Endometrium (tissue), 2 donors: ENCODE measurements around the gene TOP2B.
A peak's percentile ranks its signal among the peaks of the same experiment; 100 is the strongest.

Source experiments
- FAIRE-seq: peaks from 2 replicates; lab custom pipeline; 2012; peaks lifted over from hg19 to GRCh38; lab: Jason Lieb, UNC
- donor health status: control.
- donor health status: control.

Gene TOP2B, protein sequence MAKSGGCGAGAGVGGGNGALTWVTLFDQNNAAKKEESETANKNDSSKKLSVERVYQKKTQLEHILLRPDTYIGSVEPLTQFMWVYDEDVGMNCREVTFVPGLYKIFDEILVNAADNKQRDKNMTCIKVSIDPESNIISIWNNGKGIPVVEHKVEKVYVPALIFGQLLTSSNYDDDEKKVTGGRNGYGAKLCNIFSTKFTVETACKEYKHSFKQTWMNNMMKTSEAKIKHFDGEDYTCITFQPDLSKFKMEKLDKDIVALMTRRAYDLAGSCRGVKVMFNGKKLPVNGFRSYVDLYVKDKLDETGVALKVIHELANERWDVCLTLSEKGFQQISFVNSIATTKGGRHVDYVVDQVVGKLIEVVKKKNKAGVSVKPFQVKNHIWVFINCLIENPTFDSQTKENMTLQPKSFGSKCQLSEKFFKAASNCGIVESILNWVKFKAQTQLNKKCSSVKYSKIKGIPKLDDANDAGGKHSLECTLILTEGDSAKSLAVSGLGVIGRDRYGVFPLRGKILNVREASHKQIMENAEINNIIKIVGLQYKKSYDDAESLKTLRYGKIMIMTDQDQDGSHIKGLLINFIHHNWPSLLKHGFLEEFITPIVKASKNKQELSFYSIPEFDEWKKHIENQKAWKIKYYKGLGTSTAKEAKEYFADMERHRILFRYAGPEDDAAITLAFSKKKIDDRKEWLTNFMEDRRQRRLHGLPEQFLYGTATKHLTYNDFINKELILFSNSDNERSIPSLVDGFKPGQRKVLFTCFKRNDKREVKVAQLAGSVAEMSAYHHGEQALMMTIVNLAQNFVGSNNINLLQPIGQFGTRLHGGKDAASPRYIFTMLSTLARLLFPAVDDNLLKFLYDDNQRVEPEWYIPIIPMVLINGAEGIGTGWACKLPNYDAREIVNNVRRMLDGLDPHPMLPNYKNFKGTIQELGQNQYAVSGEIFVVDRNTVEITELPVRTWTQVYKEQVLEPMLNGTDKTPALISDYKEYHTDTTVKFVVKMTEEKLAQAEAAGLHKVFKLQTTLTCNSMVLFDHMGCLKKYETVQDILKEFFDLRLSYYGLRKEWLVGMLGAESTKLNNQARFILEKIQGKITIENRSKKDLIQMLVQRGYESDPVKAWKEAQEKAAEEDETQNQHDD (N-terminal part only)

DNA sequence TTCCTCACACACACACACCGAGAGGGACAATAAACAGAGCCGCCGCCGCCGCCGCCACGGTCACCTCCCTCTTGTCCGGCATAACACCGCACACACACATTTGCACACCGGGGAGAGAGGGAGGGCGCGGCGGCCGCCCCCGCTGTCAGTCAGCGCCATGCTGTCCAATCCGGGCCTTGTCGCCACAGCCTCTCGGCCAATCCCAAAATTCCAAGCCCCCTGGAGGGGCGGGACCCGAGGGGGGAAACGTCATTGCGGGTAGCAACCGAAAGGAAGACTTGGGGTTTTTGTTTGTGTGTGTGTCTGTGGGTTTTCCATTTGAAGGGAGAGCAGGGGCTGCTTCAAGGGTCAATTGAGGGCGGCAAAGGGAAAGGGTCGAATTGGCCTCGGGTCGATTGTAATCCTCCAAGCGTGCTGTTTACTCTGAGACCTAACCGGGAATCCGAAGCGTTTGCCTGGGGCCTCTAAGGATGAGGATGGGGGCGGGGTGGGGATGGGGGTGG is at the start of gene TOP2B:
TSS of gene TOP2B (minus strand) at position 96 of the 503 bp plus-strand sequence. CDS start 610 bp downstream, outside the sequence.
- FAIRE-seq: peak; percentile 96

DNA sequence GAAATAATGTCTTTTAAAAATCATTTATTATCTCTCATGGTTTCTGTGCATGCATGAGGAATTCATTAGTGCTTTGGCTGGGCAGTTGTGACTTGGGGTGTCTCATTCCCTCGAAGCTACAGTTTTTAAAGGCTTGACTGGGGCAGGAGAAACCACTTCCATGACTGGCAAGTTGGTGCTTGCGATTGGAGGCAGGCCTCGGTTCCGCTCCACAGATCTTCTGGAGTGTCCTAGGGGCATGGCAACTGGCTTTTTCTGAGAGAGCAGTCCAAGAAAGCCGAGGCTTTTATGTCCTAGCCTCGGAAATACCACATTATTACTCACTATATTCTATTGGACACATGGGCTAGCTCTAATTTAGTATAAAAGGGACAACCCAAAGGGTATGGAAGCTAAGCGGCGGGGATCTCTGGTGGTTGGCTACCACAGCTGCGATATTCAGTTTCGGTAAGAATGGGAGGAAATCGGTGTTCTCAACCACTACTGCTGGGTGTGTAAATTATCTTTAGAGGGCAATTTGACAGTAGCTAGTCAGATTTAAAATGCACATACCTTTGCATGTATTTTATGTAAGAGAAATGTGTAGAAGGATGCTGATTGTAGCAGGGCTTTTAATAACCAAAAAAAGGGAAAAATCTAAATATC is 48.8 kb upstream of the TOP2B start:
- FAIRE-seq: no peak

DNA sequence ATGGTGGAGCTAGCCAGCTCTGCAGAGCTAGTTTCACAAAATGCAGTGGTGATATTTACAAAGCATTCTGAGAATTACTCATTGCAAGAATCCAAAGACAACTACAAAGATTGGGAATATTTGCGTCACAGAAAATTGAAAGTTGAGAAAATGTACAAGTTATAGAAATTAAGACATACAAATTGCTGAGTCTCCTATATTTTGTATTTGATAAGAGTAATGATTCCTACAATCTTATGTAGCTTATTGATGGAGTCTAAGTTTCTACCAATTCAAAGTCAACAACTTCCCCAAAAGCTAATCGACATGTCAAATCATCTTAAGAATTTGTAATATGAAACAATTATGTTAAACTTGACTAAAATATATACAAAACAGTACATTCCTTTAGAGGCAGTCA is 46.4 kb upstream of the TOP2B start:
- FAIRE-seq: no peak

DNA sequence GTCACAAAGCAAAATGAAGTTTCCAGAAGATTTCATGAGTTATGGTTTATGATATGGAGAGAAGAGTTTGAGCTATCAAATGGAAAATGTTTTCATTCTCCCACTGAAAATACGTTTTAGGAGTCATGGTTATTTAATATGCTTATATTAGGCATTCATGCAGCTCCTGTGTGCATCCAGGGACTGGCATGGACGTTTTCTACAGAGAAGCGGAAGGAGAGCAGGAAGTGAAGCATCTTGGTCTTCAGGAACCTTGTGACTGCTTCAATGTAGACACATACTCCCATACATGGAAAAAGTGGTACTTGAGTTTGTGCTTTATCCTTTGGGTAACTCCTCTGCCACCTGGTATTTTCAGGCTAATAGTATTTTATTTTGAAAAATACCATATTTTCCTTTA is 43.3 kb upstream of the TOP2B start:
- FAIRE-seq: no peak

DNA sequence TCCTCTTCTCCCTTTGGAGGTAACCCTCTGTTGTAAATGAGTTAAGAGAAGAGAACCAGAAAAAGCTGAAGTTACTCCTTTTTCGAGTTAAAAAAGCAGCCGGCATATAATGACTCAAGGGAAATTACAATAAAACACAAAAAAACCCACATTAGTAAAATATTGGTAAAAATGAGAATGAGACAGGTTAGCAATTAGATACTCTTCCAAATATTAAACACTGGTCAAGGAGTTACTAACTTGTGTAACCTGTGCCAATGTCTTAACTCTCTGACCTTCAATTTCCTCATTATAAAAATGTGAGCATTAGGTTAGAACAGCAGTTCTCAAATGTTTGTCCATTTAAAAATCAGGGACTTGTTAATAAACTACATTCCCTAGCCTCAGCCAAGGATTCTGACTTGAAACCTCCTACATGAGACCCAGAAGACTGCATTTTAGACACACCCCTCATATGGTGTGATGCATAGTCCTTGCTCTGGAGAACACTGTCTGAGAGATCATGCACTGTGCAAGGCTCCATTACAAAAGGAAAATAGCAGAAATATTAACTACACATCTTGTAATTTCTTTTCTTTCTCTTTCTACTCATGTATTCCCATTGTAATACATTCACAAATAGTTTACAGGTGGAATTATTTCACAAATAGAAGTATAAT is 42.7 kb upstream of the TOP2B start:
- FAIRE-seq: no peak

DNA sequence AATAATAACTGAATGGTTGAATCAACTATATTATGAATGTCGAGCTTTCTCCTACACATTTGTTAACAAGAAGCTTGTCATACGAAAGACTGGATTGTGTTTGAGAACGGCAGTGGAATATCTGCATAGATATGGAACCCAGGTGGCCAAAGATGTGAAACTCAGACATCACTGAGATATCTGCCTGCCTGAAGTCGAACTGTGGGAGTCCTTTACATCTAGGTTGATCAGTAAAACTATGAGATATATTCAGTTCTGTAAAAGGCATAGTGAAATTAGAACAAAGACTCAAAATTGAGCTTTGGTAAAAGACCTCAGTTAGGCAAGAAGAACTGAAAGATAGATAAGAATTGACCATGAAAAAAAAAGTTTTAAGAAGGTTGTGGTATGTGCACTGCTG is 41.5 kb upstream of the TOP2B start:
- FAIRE-seq: no peak

DNA sequence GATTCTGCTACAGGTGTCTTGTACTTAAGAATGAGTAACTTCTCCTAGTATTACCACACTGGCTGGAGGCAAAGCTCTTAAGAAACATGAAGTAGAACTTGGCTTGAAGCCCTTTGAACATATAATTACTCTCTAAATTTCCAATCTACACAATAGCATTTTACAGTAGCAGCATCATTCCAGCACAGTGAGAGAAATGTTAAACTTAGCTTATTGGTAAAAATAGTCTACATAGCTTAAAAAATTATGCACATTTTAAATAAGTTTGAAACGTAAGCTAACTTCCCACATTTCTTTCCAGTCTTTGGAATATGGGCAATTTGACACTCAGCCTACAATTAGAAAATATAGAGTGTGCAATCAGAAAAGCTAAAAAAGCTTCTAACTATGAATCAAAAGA is 32.8 kb upstream of the TOP2B start:
- FAIRE-seq: no peak

DNA sequence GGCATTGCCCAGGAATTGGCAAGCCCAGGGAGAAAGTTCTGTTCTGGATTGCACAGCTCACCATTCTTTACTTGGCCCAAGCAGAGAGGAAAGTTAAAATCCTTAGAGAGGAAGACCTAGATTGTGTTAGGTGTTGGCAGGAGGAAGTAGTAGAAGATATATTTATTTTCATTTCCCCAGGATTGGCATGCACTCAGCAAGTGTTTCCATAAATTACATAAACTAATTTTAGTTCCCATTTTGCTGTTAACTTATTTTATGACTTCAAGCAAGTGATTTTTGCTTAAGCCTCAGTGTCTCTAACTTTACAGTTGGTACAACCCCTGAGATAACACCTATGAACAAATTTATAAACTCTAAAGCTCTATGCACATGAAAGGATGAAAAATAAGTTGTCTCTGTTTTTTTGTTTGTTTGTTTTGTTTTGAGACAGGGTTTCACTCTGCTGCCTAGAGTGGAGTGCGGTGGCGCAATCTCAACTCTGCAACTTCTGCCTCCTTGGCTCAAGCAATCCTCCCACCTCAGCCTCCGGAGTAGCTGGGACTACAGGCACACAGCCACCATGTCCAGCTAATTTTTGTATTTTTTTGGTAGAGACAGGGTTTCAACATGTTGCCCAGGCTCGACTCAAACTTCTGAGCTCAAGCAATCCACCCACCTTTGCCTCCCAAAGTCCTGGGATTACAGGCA is 31.2 kb upstream of the TOP2B start:
- no peak for FAIRE-seq

DNA sequence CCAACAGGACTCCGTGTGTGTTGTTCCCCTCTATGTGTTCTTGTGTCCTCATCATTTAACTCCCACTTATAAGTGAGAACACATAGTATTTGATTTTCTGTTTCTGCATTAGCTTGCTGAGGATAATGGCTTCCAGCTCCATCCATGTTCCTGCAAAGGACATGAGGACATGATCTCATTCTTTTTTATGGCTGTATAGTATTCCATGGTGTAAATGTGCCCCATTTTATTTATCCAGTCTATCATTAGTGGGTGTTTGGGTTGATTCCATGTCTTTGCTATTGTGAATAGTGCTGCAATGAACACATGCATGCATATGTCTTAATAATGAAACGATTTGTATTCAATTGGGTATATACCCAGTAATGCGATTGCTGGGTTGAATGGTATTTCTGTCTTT is 28.5 kb upstream of the TOP2B start:
- no peak for FAIRE-seq

DNA sequence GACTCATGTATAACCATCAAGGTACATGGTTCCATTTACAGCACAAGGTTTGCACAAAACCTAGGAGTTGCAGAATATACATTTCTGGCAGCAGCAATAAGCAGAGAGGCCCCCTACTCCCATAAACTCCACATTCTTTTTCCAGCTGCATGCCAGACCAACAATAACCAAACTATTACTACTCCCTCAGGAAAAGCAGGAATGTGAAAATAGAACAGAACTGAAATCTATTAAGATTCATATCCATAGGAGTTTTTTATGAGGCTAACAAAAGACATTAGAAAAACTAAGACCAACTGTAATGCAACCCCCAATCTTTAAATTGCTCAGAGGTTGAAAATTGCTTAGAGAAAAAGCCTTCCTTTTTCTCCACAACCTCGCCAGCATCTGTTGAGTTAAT is 27.6 kb upstream of the TOP2B start:
- FAIRE-seq: peak; percentile 21

DNA sequence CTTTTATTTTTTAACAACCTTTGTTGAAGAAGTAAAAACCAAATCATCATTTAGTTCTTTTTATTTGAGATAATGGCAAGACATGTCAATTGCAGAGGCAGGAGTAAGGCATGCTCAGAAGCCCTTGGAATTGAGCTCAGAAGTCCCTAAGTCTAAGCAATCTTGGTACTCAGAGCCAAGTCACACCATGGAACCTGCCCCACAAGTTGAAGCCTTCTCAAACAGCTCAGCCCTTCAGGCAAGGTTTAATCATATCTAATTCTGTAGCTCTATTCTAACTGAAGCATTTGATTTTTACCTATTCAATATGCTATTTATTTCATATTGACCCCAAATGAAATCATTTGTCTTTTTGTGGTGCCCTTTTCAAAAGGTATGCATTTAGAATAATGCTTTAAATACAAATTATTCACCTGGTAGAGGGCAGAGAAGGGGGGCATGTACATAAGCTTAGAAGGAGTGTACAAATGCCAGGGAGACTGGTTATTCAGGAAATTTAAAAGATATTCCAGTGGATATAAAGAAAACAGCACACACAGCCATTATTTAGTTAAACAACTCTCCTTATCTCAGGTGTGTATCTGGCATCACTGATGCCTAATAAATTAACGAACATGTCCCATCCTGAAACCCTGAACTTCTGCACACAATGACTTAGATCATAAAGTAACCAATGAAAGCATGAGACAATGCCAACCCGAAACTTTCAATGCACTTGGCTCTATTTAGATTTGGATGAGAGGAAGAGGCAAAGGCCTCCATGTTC is 26.2 kb upstream of the TOP2B start:
- FAIRE-seq: no peak

DNA sequence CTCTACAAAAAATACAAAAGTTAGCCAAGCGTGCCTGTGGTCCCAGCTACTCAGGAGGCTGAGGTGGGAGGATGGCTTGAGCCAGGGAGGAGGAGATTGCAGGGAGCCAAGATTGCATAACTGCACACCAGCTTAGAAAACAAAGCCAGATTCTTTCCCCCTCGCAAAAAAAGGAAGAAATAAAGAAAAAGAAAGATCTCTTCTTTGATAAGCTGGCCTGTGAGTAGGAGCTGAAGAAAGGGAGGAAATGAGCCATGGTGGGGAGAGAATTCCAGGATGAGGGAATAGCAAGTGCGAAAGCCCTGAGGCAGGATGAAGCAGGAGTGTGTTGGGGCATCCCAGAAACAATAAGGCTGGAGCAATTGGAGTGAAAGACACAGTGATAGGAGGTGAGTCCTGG is 24.5 kb upstream of the TOP2B start:
- FAIRE-seq: no peak

DNA sequence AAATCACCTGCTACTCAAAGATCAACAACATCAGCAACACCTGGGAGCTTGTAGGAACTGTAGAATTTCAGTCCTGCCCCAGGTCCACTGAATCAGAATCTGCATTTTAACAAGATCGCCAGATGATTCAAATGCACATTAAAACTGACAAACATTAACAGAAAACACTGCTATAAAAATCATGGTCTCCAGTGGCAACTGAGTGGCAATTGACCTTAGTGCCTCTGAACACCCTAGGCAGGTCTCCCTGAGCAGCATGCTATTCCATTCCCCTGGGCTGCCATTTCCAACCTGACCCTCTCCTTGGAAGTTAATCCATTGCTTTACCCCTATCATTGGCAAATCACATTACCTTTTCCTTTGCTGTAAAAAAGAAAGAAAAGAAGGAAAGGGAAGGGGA is 23.0 kb upstream of the TOP2B start:
- FAIRE-seq: no peak

DNA sequence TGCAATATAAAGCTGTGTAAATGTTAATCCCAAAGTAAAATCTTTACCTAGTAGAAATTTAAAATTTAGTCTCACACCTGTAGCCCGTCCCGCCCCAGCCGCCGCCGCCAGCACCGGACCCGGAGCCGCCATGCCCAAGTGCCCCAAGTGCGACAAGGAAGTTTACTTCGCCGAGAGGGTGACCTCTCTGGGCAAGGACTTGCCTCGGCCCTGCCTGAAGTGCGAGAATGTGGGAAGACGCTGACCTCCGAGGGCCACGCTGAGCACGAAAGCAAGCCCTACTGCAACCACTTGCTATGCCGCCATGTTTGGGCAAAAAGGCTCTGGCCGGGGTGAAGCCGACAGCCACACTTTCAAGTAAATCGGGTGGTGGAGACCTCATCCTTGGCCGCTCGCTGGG is 22.1 kb upstream of the TOP2B start:
- FAIRE-seq: no peak

DNA sequence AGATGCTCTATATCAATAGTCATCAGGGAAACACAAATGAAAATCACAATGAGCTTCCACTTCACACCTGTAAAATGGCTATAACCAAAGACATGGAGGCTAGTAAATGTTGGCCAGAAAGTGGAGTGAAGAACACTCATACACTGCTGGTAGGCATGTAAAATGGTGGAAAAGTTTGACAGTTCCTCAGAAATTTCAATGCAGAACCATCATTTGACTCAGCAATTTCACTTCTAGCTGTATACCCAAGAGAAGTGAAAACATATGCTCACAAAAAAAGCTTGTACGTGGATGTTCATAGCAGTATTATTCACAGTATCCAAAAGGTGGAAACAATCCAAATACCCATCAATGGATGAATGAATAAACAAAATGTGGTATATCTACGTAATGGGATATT is 19.2 kb upstream of the TOP2B start:
- no peak for FAIRE-seq

DNA sequence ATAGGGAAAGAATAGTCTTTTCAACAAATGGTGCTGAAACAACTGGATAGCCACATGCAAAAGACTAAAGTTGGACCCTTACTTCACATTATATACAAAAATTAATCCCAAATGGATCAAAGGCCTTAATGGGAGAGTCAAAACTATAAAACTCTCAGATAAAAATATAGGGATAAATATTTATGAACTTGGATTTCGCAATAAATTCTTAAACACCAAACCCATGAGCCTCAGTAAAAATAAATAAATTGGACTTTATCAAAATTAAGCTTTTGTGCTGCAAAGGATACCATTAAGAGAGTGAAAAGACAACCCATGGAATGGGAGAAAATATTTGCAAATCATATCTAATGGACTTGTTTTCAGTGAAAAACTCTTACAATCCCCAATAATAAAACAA is 18.7 kb upstream of the TOP2B start:
- no peak for FAIRE-seq

DNA sequence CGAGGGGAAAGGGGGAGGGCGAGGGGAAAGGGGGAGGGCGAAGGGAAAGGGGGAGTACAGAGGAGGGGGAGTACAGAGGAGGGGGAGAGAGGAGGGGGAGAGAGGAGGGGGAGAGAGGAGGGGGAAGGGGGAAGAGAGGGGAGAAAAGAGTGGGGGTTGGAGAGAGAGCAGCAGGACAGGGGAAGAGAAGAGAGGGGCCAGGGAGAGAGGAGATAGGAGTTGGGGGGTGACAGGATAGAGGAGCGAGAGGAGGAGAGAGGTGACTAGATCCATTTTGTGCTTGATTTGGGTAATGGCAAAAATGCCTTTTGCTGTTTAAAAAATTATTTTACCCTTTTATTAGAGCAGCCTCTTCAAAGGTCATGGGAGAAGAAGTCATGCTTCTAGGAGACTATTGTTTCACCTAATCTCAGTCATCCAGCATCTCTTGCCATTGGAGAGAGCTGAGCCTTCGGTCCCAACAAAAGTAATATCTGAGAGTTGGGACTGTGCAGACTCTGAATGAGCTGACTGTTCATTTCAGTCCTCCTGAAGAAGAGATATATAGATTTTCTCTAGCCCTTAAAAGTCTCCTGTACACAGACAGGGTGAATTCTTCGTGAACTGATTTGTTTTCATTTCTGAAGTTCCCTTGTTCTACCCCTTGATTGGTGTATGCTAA is 15.1 kb upstream of the TOP2B start:
- no peak for FAIRE-seq

DNA sequence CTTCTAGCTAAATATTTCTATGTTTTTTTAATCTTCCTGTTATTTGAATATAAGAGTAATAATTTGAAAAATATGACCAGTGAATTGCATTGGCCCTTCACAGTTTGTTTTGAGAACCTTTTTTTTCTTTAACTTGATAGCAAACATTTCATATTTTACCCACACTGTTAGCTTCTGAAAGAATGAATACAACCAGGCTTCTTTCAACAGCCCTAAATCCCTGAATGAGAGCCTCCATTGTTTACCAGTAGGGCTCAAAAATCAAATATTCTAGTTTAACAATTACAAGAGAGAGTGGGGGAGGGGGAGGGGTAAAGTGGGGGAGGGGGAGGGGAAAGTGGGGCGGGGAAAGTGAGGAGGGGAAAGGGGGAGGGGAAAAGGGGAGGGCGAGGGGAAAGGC is 14.5 kb upstream of the TOP2B start:
- no peak for FAIRE-seq

DNA sequence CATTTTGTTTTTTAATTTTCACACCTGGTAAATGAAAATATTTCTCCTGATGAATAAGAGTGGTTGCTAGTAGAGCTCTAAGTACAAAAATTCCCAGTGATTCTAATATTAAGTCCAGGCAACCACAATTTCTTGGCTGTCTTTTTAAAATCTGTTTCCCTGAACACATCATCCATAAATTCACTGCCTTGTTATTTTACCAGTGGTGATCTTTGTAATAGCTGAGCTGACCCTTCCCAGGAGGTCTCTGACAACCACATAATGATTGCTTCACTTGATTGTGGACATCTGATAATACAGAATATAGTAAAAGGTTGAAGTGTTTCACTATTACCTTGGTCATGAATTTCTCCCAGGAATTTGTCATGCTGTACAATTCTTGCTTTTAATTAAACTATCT is 13.9 kb upstream of the TOP2B start:
- no peak for FAIRE-seq

DNA sequence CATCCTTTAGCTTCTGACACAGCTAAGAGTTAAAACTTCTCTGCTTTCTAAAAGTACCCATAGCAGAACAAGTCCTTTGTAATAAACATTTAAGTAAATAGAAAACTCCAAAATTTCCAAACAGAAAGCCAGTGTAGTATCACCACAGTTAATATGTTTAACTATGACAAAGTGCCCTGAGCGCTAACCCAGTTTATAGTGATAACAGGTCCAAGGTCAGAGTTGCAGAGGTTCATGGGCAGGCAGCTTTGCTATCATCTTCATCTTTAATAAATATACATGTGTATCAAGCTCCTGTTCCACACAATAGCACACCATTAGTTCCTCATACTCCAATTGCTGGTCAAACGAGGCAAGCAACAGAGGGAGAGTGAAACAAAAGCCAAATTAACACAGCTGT is 12.4 kb upstream of the TOP2B start:
- no peak for FAIRE-seq
